ENCODE data around the gene FAM234B. TPM values are rescaled to one million over a fixed set of nuclear protein-coding genes. Genes with fewer than 3 reads are reported as not detected.
A peak's percentile ranks its signal among the peaks of the same experiment; 100 is the strongest.

The FAM234B gene
- polyA plus RNA-seq, 3 donors, result 10.9 to 12.4 (median 12.1) TPM

DNA sequence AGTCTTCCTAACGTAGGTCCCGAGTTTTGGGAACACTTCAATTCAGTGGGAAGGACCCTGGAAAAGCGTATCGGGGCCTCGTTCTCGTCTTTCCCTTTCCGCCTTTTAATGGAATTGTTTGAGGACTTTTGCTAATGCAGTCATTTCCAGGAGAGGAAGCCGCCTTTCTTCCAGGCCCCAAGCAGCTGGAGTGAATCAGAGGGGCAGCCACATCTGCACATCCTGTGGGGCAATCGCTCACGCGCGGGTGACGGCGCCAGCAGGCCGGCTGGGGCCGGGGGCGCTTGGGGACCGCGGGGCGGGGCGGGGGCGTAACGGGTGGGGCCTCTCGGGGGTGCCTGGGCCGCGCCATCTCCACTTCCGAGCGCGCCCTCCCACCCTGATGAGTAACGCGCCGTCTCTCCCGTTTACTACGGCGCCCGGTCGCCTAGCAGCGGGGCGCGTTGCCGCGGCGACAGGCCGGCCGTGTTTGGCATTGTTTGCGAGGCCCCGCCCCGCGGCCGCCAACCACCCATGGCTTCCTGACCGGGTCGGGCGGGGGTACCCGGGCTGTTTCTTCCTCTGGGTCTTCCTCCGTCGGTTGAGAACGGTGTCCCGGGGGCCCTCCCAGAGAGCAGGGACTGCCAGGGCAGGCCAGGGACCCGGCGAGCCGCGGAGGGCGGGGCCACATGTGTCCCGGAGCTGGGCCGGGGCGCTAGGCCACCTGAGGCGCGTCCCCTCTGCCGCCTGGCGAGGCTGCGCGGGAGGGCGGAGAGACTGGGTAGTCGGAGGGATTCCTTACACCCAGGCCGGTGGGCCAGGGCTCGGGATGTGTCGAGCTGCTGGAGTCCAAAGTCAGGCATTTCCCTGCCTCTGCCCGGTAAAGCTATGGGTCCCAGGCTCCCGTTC lies 56.9 kb downstream of the FAM234B start:
- peak; percentile 75 to 92 (median 88) for DNase-seq (ENCODE audit: extremely low read depth in 1 of 11, low read depth in 9 of 11, low spot score in 4 of 11)

DNA sequence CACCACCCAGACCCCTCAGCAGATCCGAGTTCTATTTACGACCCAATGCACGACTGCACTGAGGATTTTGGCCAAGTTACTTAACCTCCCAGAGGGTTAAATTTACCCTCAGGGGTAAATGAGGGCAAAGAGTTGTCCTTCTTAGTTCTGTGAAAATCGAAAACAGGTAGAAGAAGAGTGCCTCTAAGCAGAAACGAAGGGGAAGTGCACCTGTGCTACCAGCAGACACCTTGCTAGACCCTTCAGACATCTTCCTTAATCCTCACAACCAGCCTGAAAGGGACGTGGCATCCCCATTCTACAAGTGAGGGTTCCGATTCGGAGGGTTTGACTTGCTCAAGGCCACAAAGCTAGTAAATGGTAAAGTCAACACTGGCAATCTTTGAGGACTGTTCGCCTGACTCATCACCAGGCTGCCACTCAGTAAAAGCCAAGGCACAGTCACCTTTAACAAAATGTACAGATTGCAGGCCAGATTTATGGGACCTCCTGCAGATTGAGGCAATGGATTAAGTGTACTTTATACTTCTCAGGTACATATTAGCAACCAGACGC lies 57.7 kb downstream of the FAM234B start:
- DNase-seq (ENCODE audit: extremely low read depth in 1 of 11, low read depth in 9 of 11, low spot score in 4 of 11), result no peak

DNA sequence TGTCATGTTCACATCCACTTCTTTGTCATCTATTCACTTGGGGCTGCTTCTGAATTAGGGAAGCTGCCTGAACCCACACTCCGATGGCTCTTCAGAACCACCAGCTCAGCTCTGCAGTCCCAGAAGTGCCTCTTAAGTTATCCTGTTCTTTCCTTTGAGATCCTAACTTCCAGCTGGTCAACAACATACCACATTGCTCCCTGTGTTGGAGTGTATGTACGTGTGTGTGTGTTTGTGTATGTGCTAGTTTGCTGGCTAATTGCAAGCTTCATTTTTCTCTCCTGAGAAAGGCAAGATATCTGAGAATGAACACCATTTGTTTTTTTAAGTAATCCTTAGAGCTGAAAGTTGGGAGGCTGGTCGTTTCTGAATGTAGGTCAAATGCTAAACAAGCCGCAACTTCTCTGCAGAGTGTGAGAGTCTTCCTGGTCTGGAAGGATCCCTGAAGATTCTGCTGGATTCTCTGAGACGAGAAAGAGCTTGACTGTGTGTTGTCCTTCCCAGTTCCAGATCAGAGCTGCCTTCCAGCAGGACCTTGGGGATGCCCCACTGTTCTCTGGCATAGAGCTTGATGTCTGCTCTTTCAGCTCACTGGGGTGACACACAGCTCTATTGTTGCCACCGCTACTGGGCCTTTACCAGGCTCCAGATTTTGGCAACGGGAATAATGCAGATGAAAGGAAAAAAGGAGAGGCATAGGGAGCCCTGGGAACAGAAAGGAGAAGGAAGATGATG lies 58.4 kb downstream of the FAM234B start:
- DNase-seq (ENCODE audit: extremely low read depth in 1 of 11, low read depth in 9 of 11, low spot score in 4 of 11), result peak in 1 of 11 donors; percentile 15

DNA sequence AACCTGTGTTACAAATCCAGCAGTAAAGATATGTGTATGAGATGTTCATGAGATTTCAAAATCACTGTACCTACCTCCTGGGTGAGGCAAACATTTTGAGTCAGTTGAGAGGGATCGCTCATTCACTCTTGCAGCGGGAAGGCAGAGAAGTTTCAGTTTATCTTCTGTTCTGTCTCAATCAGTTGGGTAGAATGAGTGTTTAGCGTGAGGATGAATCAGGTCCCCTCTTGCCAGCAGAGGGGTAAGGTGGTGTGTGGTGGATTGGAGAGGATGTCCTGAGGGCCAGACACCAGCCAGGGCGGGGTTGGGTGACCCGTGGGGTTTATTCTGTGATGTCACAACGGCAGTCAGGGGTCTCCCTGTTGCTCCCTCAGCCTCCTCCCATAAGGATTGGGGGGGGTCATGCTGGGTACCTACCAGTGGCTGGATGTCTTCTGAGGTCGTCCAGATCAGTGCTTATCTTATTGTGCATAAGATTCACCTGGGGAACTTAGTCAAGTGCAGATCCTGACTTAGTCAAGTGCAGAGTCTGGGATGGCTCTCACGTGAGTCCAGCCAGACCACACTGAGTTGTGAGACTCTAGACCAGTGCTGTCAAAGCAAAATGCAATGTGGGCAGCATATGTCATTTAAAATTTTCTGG lies 59.3 kb downstream of the FAM234B start, which contains the start of gene GSG1:
Gene GSG1 (minus strand): TSS at position 277 of the 643 bp plus-strand sequence. CDS start 155 bp downstream, at position 122.
- no peak for DNase-seq (ENCODE audit: extremely low read depth in 1 of 11, low read depth in 9 of 11, low spot score in 4 of 11)

DNA sequence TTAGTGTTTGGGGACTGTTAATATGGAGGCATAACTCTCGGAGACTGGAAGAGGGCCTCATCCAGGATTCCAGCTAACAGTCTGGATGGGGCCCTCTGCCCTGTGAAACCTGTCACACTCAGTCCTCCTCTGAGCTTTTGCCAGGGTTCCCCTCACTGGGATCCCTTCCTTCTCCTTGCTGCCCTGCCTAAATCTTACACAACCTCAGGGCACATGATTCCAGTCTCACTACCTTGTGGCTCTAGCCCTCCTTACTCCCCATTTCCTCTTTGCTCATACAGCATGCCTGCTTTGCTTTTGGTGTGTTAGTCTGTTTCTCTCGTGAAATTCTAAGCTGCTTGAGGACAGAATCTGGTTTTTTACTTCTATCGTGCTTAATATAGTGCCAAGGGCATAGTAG lies 60.2 kb downstream of the FAM234B start:
- DNase-seq (ENCODE audit: extremely low read depth in 1 of 11, low read depth in 9 of 11, low spot score in 4 of 11), result no peak

DNA sequence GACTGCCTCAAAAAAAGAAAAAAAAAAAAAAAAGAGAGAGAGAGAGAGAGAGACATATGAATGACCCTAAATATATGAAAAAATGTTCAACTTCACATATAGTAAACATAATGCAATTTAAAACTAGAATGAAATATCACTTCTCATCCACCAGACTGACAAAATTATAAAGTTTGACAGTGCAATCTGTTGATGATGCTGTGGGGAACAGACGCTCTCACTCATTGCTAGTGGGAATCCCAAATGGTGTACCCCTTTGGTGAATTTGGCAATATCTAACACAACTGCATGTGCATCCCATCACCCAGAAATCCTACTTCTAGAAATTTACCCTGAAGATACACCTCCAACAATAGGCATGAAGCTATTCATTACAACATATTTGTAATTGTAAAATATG lies 61.6 kb downstream of the FAM234B start:
- no peak for DNase-seq (ENCODE audit: extremely low read depth in 1 of 11, low read depth in 9 of 11, low spot score in 4 of 11)

DNA sequence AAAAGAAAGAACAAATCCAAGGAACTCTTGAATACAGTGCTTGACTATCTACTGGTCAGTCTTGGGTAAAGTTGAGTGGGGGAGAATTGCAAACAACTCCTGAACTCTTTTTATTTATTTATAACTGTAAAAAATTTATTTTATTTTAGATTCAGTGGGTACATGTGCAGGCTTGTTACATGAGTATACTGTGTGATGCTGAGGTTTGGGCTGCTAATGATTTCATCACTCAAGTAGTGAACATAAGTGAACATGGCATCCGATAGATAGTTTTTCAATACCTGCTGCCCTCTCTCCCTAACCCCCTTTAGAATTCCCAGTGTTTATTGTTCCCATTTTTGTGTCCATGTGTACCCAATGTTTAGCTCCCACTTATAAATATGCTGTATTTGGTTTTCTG lies 62.5 kb downstream of the FAM234B start:
- no peak for DNase-seq (ENCODE audit: extremely low read depth in 1 of 11, low read depth in 9 of 11, low spot score in 4 of 11)

DNA sequence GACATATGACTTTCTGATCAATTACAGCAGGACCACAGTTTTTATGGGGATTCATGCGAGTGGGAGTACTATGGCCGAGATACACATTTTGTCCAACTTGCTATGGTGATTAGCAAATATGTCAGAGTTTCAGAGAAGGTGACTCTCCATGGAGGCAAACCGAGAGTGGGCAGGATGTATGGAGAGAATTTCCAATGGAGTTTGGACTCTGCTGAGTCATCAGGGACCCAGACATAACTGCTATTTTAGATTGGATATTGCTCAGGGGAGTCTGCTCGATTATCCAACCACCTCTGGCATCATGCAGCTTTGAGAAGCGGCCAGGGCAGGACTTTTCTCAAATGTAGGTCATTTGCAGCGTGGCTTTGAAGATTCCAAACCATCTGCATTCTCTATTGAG lies 68.8 kb downstream of the FAM234B start:
- DNase-seq (ENCODE audit: extremely low read depth in 1 of 11, low read depth in 9 of 11, low spot score in 4 of 11), result no peak

DNA sequence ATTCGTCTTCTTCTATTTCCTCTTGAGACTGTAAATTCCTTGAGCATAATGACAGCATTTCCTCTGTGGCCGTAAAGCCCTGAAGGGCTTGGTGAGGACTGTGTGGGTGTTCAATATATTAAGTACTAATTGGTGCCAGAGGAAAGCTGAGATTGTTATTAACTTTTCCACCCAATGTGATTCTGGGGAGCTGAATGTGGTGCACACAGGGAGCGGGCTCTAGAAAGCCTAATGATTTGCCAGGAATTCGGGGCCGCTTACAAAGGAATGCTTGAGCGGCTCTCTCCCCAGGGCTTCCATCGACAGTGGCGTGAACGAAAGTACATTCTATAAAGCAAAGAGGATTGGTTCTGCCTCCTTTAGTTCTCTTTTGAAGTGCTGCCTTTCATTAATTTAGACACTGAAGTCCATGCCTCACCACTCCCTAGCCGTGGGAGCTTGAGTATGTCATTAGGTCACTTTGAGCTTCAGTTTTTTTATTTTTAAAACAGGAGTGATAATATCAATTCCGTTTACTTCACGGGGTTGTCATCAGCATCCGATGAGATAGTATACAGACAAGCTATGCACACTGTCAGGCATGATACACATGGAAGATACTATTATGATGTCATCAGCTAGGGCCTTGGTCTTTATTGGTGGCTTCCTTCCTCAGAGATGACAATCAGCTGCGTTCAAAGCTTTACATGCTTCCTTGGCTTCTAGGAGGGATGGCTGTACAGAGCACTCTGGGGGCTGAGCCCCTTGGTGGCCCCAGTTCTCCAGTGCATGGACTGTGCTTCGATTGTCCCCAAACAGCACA lies 70.3 kb downstream of the FAM234B start:
- peak in 2 of 11 donors; percentile 69 to 73 for DNase-seq (ENCODE audit: extremely low read depth in 1 of 11, low read depth in 9 of 11, low spot score in 4 of 11)

DNA sequence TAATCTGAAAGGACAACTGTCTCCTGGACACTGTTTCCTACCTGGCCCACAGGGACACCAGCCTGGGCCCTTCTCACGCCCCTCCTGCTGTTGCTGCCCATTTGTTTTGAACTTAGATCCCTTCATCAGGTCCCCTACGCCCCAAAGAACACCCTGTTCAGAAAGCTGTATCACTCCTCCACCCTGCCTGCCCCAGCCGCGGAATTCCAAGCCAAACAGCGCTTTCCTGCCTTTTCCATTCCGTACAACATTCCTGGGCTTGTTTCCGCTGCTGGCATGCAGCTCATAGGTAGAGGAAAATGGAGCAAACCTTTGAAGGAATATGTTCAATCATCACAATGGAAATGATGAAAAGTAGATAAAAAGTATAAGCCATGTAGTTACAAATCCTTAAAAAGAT lies 72.1 kb downstream of the FAM234B start:
- no peak for DNase-seq (ENCODE audit: extremely low read depth in 1 of 11, low read depth in 9 of 11, low spot score in 4 of 11)

DNA sequence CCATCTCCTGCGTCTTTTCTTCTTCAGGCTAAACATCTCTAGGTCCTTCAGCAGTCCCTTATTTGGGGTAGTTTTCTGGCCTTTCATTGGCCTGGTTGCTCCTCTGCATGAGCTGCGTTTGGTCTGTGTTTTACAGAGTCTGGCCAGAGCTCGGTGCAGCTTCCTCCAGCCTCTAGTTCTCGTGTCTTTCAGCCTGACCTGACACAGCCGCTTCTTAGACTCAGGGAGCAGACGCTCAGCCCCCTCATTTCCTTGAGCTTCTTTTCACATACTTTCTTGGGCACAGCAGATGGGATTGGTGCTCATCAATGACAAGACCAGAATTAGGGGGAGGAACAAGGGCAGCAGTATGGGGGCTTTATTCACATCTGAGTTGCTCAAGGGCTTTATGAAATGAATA lies 72.8 kb downstream of the FAM234B start:
- no peak for DNase-seq (ENCODE audit: extremely low read depth in 1 of 11, low read depth in 9 of 11, low spot score in 4 of 11)

DNA sequence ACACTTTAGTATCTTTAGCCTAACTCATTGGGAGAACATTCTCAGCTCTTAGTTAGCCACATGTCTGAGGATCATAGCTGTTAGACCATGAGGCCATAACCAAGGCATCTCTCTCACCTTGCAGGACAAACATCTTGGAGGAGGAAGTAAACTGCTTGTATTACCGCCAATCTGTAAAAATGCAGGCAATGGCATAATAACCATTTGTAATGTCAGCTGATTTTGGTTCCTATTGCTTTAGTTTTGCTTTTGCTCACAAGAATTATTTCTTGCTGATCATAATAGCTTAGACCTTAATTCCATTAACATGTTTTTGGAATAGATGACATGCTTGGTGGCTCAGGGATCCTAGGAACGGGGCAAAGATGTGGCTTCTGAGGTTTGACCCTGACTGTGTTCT lies 75.6 kb downstream of the FAM234B start:
- DNase-seq (ENCODE audit: extremely low read depth in 1 of 11, low read depth in 9 of 11, low spot score in 4 of 11), result no peak

DNA sequence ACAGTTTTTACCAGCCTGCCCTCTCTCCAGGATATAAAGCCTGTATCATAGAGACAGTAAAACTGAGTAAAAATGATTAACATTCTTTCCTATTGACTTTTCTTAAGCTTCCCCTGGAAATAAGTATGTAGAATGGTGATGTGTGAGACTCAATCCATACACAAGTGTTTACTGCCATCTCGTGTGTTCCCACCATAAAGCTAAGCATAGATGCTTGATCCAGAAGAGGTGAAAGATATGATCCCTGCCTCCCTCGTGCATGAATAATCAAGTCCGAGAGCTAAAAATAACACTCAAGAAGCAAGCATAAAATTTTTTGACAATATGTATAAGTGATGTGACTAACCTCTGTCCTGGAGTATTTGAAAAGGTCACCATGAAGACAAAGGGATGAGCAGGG lies 76.2 kb downstream of the FAM234B start:
- DNase-seq (ENCODE audit: extremely low read depth in 1 of 11, low read depth in 9 of 11, low spot score in 4 of 11), result no peak

DNA sequence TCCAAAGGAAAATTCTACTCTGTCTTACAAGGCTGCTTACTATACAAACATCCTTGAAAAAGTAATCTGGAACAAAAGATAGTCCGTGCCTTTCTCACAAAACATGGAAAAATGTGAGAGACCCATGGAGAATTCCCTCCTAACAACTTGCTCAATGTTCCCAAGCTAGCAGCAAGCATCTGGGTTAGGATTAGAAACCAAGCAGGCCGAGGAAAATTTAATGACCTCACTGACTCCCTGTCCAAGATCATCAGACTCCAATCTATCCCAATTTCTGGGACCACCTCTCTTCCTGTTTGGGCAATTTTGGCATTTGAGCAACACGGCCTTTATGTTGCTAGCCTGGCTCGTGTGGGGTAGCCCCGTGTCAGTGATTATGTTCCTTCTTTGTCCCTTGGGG lies 77.4 kb downstream of the FAM234B start:
- no peak for DNase-seq (ENCODE audit: extremely low read depth in 1 of 11, low read depth in 9 of 11, low spot score in 4 of 11)

DNA sequence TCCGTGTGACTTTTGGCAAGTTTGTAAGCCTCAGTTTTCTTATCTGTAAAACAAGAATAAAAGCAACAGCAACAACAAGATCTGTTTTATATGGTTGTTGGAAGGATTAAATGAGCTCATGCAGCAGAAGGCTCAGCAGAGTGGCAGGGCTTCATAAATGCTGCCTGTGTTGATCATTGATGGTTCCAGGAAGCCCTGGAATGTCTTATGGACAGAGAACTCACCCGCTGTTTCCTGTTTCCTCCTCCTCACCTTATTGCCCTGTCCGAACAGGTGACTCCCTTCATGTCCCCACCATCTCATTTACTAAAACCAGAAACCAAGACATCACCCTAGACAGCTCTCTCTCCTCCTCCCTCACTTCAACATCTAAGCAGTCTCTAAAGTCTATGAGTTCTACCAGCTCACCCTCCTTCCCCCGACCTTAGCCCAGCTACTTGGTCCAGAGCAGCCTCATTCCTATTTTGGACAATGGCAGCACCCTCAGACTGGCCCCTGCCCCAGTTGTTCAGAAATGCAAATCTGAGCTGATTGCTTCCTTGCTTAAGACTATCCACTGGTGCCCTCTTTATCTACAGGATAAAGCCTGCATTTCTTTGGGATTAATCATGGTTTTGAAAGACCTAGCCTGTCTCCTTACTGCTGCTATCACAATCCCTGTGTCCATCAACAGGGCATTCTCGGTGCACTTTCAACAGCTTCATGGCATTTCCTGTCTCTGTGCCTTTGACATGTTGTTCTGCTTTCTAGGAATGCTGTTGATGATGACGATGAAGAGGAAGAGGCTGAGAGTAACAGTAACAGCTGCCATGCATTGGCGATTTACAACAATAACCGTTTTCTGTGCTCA lies 80.7 kb downstream of the FAM234B start:
- DNase-seq (ENCODE audit: extremely low read depth in 1 of 11, low read depth in 9 of 11, low spot score in 4 of 11), result no peak

DNA sequence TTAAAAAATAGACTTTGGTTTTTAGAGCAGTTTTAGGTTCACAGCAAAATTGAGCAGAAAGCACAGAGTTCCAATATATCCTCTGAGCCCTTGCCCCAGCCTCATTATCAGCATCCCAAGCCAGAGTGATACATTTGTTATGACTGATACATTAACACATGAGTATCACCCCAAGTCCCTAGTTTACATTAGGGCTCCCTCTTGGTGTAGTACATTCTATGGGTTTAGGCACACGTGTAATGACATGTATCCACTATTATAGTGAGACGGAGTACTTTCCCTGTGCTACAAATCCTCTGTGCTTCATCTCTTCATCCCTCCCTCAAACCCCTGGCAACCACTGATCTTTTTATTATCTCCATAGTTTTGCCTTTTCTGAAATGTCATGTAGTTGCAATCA lies 81.8 kb downstream of the FAM234B start:
- DNase-seq (ENCODE audit: extremely low read depth in 1 of 11, low read depth in 9 of 11, low spot score in 4 of 11), result no peak

DNA sequence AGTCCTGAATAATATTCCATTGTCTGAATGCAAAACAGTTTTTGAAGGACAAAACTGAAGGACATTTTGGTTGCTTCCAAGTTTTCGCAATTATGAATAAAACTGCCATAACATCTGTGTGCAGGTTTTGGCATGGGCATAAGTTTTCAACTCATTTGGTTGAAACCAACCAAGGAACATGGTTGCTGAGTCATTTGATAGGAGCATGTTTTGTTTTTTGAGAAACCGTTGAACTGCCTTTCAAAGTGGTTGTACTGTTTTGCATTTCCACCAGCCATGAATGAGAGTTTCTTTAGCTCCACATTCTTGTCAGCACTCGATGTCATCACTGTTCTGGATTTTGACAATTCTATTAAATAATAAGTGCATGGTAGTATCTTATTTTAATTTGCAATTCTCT lies 82.3 kb downstream of the FAM234B start:
- no peak for DNase-seq (ENCODE audit: extremely low read depth in 1 of 11, low read depth in 9 of 11, low spot score in 4 of 11)

DNA sequence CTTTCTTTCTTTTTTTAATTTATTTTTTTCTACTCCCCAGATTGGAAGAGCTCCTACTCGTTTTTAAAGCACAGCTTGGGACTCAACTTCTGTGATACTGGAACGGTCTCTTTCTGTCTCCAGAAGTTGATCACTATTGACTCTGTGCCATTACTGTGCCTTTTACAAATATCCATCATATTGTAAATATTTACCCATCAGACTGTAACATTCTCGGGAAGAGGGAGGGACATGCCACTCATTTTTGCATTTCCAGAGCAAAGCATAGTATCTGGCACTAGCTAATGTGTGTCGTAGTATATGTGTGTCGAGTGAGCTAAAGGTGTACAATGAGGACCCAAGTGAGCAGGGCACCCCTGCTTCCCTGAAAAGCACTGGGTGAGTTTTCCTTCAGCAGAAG lies 83.3 kb downstream of the FAM234B start:
- no peak for DNase-seq (ENCODE audit: extremely low read depth in 1 of 11, low read depth in 9 of 11, low spot score in 4 of 11)

Data from renal cortex interstitium (tissue), 11 donors.